Retinal pigment epithelial cell (primary cell): ENCODE results near the gene RFX2.

Source experiments
- DNase-seq: peaks from one replicate; pipeline ENCODE4 v3.0.0-alpha.2; 2010; ENCODE audit warnings: low read depth
- H3K4me3 ChIP-seq: 2 replicates; pipeline ENCODE4 v1.5.1; 2011; ENCODE audit warnings: mild to moderate bottlenecking, low read length, control low read depth, moderate library complexity
- TF ChIP-seq, protein P1 (sequence below): conservative IDR thresholded peaks from 2 replicates; pipeline ENCODE4 v1.5.1; 2011; ENCODE audit warnings: low read depth, low read length, control low read depth, inconsistent platforms

RFX2 gene

DNA sequence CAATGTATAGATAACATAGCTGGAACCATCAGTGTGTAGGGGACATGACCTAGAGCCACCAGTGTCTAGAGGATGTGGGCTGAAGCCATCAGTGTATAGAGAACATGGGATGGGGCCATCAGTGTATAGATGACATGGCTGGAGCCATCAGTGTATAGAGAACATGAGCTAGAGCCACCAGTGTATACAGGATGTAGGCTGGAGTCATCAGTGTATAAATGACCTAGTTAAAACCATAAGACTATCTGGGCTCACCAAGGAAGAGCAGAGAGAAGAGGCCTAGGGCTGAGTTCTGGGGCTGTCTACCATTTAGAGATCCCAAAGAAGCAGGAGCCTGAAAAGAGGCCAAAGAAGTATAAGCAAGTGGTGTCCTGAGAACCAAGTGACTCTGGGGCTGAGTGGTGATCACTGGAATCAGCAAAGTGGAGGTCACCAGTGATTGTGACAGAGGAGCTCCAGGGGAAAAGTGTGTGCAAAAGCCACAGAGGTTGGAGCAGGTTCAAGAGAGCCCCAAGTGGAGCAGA lies 41.0 kb downstream of the RFX2 start:
- H3K4me3 ChIP-seq = no peak overlapping the region
- TF ChIP-seq, protein P1, sequence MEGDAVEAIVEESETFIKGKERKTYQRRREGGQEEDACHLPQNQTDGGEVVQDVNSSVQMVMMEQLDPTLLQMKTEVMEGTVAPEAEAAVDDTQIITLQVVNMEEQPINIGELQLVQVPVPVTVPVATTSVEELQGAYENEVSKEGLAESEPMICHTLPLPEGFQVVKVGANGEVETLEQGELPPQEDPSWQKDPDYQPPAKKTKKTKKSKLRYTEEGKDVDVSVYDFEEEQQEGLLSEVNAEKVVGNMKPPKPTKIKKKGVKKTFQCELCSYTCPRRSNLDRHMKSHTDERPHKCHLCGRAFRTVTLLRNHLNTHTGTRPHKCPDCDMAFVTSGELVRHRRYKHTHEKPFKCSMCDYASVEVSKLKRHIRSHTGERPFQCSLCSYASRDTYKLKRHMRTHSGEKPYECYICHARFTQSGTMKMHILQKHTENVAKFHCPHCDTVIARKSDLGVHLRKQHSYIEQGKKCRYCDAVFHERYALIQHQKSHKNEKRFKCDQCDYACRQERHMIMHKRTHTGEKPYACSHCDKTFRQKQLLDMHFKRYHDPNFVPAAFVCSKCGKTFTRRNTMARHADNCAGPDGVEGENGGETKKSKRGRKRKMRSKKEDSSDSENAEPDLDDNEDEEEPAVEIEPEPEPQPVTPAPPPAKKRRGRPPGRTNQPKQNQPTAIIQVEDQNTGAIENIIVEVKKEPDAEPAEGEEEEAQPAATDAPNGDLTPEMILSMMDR = no peak
- DNase-seq = no peak

DNA sequence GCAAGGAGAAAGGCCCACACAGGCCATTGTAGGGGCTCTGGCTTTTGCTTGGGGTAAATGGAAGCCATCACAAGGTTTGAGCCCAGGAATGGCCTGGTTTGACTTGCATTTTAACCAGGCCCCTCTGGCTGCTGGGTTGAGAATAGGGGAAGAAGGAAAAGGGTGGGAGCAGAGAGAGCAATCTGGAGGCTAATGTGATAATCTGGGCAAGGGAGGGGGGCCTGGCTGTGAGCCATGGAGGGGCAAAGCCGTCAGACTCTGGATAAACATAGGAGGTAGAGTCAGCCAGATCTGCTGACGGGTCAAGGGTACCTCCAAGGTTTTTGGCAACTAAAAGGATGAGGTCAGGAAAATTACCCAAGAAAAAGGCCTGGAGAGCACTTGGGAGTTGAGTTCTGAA lies 41.6 kb downstream of the RFX2 start:
- no peak for DNase-seq
- H3K4me3 ChIP-seq = no peak overlapping the region
- TF ChIP-seq, protein P1 = no peak

DNA sequence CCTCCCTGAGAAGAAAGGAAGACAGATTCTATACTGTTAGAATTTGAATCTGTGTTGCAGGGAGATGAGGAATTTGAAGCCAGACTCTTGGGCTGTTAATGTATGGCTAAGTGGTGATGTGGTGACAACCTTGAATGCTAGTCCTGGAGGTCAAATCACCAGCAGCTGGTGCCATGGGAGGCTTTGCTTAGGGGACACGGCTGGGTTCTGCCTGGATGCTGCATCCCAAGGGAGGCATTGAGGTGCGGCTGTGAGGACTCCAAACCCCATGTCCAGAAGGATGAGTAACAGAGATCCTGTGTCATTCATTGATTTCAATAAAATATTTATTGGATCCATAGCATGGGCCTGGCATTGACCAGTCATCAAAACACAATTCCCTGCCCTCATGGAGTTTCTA lies 42.3 kb downstream of the RFX2 start:
- no peak for DNase-seq
- TF ChIP-seq, protein P1 = no peak
- no peak overlapping the region for H3K4me3 ChIP-seq

DNA sequence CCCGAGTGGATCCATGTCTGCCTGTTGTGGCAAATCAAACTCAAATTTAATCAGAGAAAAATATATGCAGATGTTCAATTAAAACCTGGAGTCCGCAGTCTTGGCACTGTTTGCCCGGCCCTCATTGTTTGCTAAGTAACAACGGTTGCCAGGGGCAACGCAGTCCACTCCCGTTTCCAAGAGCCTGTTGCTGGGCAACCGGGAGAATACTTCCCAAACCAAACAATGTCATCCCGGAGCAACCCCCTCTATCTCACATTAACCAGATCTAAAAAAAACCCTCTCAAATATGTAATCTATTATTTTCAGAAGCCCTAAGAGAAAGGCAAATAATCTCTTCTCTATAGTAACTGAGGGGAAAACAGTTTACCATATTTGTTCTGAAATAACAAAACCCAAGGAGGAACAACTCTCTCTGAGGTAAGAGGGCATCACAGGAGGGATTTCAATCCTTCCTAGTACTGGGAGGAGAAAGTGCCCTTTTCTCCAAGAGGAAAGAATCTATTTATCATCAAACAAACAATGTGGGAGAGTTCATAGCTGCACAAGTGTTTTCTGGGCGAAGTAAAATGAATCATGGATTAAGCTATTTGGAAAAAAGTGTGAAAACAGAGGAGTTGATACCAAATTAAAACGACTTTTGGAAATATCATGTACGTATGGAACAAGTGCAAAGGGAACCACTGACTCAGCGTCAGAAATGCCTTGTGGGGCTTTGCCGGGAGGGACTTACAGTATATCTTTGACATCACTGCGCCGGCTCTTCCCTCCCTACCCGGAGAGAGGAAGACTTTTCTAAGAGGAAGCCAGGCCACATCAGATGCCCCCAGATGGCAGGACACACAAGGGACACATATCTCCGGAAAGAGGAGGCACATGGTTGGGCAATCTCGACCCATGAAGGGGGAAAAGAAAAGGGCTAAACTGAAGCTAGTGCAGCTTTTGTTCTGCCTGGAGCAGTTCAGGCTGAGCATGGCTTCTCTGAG lies 43.3 kb downstream of the RFX2 start:
- TF ChIP-seq, protein P1 = no peak
- DNase-seq = peak; percentile 93
- H3K4me3 ChIP-seq = no peak overlapping the region

DNA sequence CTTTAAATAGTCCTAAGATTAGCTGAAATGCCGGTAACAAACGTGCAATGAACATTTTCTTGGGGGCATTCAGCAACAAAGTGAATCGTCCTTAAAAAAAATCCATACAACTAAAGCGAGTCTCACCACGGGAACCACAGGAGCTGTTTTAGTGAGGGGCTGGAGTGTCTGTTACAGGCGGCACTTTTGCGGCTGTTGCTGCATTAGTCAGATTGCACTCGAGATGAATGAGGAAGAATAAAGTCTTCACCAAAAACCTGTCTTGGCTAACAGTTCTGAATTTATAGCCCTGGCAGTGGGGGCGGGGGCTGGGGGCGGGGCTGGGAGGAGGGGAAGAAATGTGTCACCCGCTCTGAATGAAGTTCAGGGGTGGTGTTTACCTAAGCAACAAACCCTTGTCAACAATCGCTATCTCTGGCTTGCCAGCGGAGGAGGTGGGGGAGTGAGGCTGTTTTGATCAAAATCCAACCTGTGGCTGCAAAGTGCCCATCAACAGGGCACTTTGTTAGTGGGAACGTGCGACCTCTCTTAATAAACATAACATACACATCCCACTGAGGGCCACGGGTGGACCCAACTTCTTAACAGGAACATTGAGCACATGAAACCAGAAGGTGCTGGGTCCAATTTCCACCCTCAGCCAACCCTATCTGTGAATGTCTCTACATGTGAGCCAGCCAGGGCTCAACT lies 44.5 kb downstream of the RFX2 start:
- TF ChIP-seq, protein P1 = no peak
- DNase-seq = no peak
- H3K4me3 ChIP-seq = no peak overlapping the region

DNA sequence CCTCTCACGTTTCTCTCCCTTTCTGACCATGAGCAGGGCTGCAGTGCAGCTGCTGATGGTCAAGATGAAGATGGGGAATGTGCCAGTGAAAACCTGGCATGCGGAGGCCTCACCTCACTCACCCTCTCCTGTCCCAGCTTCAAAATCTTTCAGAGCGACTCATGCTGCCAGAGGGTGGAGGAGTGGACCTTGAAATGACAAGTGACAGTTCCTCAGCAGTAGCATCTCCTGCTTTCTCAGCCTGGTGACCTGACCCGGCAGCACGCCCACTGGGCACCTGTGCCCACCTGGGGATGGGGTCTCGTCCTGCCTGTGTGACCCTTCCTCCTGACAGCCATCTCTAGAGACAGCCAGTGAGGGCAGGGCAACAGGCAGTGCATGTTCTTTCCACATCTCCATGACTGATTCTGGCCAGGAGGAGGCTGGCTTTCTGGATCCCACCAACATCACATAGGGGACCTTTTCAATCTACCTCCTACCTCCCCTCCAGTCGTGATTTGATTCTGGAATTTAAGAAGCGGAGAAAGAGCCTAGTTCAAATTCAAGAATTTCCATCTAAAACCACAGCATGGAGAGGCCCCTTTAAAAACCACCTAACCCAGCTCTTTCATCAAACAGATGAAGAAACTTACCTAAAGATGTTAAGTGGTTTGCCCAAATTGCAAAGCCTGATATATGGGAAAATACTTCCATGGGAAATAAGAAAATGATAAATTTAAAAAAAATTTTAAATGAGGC lies 45.8 kb downstream of the RFX2 start:
- TF ChIP-seq, protein P1 = no peak
- H3K4me3 ChIP-seq = no peak overlapping the region
- no peak for DNase-seq
